ENCODE data around the gene HMX2.
"Not testable (repeated sequence)": the region's sequence is repeated elsewhere in the genome, so short reads cannot be mapped to it uniquely, and the experiment has no call there.

HMX2 gene

DNA sequence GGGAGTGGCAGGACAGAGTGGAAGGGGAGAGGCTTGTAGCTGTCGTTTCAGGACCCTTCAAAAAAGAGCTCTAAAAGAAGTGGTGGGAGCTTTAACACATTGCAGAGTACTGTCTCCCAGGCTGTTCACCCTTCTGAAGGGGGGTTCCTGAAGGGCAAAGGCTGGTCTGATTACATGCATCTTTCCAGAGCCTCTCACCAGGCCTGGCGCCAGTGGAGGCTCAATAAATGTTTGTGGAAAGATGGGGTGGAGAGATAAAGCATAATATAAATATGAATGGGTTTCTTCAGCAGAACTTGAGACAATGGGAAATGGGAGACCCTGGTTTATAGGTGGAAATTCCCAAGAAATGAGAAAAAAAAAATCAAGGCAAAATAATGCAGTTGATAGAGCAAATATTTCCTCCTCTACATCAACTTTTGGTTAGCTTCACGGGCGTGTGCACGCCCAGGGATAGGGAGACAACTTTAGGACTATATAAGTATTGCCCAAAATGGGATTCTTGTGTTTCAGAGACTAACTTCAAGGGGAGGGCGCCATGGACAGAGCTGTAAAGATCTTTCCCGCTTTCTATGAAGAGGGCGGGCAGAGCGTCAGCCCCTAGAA, 5.7 kb downstream of the HMX2 start:
- no peak for DNase-seq

DNA sequence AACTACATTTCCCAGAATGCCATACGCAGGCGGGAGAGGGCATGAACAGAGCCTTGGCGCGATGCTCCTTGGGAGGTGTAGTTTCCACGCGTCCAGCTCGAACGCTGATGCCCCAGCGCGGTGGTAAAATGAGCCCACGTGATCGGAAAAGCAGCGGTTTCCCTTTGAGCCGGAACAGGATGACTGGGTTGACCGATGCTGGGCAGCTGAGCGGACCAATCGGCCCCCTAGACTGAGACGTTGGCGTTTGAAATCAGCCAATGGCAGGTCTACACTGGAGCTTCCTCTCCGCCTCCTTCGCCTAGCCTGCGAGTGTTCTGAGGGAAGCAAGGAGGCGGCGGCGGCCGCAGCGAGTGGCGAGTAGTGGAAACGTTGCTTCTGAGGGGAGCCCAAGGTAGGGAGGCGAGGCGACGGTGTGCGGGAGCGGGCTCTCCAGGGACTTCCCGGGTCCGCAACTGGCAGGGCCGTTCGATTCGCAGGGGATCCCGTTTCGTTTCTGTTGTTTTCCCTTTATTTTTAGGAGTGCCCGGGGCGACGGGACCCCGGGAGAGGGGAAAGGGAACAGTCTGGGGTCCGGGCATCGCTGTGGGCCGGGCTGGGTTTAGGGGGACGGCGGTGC, 6.3 kb downstream of the HMX2 start, which contains the start of gene BUB3:
TSS of gene BUB3 (plus strand) at position 311 of the 619 bp plus-strand sequence. CDS start 516 bp downstream, outside the sequence.
- DNase-seq = peak; percentile 100

DNA sequence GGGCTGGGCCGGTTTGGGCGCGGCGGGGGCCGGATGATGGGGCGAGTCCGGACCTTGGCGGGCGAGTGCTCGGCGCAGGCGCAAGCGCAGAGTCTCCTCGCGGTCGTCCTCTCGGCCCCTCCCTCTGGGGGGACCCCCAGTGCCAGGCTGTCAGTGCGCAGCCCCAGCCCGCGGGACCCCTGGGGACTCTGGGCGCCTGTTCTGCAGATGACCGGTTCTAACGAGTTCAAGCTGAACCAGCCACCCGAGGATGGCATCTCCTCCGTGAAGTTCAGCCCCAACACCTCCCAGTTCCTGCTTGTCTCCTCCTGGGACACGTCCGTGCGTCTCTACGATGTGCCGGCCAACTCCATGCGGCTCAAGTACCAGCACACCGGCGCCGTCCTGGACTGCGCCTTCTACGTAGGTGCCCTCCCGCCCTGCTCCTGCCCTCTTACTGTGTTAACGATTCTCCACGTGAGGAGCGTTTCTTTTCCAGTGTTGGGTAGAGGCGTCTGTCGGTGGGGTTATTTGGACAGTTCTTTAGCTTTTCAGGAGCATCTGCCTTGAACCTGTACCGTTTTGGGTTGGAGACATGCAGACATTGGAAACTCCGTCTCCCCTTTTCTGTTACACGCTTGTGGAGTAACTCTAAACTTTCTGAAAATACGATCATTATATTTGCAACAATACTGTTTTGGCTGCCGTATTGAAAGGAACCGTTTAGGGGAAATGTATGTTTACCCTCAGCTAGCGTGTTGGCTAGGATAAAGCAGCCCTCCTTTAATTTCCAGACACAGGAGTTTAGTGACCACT, 7.0 kb downstream of the HMX2 start:
- no peak for DNase-seq

DNA sequence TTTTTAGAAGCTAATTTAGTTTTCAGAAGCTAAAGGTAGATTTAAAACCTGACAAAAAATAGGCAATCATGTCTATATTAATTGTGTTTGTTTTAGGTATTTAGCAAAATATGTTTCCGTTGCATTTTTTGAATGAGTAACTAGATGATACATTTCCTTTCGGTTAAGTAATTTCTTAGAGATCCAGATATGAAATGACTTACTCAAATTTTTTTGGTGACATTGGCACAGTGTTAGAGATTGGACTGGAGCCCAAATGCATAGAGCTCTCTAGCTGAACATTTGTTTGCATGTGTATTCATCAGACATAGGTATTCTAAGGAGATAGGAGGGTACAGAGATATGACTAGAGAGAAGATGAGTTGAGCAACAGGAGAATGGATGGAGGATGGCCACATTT, 8.1 kb downstream of the HMX2 start:
- DNase-seq = no peak

DNA sequence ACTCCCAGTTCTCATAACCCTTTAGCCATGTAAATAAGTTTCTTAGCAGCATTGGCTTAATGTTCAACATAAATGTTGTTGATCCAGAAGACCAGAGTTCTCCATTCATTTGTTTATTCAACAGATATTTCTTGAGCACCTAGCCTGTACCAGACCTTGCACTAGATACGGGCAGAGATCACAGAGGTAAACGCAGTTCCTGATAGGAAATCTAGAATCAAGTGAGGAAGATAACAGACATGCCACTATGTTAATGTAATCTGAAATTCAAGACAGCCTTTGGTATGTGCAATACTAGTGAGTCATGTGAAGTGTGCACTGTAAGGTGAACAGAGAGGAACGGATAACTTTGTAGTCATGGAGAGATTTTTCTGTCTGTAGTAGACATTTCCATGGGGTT, 9.3 kb downstream of the HMX2 start:
- no peak for DNase-seq

DNA sequence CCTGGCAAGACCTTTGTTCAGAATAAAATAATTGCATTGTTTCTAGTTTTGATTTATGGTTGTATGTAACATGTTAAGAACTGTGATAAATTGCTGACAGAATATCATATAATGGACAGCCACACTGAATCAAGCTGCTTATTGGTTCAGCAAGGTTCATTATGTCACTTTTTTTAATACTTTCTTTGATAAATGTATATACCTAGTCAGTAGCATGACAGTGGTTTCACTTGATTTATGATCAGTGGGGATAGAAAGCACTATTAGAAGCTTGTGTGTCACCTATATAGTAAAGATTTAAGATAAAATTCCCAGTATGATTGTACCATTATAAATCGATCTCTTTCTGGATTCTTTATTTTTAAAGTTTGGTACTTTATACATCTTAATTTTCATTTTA, 10.7 kb downstream of the HMX2 start:
- no peak for DNase-seq

DNA sequence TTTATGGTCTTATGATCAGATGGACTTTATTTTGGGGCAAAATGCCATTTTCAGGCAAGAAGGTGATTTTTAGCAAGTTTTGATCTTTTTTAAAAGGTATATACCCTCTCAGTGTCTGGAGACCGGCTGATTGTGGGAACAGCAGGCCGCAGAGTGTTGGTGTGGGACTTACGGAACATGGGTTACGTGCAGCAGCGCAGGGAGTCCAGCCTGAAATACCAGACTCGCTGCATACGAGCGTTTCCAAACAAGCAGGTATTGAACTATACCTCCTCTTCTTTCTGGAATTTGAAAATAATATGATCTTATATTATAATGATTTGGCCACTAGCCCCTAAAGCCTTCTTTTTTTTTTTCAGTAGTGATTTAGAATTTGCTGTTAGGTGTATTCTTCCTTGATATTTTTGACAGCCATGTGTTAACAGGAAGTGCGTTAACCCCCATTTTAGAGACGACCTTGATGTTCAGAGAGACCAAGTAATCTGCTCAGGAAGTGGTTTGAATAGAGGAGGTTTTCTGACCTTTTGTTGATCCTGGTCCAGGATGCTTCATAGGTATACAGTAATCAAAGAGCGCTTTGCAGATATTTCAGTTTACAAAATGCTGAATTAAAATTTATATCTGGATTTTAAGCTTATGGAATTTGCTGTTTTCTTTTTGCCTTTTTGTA, 12.5 kb downstream of the HMX2 start:
- no peak for DNase-seq

DNA sequence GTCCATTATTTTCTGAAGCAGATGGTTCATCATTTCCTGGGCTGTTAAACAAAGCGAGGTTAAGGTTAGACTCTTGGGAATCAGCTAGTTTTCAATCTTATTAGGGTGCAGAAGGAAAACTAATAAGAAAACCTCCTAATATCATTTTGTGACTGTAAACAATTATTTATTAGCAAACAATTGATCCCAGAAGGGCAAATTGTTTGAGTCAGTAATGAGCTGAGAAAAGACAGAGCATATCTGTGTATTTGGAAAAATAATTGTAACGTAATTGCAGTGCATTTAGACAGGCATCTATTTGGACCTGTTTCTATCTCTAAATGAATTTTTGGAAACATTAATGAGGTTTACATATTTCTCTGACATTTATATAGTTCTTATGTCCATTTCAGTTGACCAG, 16.4 kb downstream of the HMX2 start:
- DNase-seq = no peak

DNA sequence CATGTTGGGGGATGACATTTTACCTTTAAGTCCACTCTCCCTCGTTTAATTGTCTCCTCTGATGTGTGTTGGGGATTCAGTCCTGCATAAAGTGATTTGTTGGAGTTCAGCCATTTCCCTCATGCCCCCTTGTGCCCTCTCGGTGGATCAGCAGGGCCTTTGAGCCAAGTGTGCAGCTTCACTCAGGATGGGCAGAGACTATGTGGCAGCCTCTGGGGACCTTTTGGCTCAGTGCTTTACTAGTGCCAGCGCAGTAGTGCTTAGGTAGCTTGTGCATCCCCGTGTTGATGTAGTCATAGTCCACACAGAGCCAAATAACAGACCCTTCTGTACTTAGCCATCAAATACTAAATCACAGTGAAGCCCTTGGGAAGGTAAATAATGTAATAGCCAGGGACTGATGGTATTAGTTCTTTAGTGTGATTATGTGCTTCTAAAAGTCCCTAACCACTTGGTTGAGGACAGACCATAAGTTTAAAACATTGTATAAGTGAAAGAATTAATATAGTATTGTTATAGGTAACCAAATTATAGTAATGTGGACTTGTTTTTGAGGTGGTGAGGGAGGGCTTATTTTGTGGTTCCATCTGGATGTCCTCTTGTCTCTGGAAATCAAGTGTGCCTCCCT, 17.6 kb downstream of the HMX2 start:
- DNase-seq = no peak

DNA sequence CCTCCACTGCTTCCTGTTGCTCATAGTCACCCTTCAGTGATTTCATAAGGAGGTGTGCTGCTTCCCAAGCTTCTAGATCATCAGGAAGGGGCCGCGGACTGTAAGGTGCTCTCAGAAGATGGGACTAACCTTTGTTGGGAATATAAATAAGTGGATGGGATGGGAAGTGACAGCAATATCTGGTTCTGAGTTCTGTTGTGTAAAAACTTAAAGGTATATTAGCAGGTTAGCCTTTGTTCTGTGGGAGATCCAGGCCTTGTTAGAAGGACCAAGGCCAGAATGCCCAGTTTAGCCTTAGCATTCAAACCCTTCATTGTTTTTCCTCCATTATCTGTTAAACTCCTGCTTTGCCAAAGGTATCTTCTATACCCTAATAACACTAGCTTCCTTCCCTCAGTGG, 18.7 kb downstream of the HMX2 start:
- DNase-seq = no peak

DNA sequence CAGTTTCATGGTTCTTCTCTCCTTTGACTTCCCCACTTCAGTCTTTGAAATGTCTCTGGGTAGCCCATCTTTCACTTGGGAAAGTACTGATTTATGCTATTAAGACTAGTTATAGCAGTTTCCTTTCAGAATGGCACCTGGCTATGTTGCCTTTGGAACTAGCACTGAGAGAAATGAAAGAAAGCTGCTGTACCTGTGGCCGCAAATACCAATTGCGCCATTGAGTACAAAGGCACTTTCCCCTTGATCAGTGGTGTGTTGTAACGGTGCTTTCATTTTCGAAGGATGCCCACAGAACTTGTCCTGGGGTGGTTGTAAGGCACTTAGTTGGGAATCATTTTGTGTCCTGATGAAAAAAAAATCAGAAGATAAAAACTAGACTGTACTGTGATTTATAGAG, 23.0 kb downstream of the HMX2 start:
- no peak for DNase-seq

DNA sequence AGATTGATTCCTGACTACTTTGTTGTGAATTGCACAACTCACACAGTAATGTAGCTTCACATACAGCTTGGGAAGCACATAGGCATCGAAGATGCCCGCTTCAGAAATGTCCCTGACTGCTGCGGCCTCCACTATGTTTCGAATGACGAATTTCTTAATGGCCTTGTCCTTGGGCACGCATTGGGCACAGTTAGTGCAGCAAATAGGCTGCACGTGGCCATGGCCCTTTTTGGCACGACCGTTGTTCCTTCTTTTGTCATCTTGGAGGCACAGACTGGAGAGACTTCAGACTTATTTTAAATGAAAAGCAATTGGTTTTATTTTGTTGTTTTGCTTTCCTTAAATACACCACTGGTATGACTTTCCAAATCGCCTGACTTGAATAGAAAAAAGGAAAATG, 23.7 kb downstream of the HMX2 start:
- DNase-seq = not testable (repeated sequence)

DNA sequence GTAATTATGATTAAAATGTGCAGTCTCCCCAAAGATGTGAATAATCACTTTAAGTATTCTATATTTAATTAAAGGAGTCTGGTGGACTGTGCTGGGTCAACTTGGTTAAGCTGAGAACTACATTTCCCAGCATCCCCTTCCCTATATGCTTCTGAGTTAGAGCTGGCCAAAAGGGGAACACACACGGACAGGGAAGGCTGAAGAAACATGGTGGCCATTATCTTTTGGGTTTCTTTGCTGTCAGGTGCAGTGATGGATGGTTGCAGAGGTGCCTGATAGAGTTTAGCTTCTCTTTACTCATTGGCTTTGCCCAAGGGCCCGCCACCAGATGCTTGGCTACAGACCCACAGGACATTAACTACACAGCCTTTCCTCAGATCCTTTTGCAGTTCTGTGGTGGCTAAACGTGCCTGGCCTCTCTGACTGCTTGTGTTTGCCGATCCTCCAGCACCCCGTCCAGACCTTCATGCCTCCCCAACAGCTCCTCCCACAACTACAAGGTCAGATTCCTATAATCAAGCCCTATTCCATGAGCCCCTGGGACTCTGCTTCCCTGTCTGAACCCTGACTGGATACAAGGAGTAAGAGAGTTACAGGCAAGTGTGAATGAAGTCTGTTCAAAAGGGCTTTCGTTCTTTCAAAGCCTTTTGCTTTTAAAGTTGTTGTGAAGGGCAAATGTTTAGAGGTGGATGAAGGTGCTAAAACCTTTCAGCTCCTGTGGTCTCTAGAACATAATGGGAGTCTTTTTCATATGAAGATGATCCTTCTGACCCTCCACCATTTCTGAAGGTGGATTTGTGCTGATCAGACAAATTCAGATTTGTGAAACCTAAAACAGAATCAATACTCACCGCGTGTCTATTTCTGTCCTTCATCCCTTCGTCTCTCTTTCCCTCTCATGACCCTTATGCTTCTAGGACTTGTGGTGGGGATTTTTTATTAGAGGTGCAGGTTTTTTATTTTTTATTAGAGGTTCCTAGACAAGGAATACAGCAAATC, 27.8 kb downstream of the HMX2 start:
- no peak for DNase-seq

DNA sequence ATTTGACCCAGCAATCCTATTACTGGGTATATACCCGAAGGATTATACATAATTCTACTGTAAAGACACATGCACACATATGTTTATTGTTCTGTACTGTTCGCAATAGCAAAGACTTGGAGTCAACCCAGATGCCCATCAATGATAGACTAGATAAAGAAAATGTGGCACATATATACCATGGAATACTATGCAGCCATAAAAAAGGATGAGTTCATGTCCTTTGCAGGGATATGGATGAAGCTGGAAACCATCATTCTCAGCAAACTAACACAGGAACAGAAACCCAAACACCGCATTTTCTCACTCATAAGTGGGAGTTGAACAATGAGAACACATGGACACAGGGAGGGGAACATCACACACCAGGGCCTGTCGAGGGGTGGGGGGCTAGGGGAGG, 30.5 kb downstream of the HMX2 start:
- not testable (repeated sequence) for DNase-seq

DNA sequence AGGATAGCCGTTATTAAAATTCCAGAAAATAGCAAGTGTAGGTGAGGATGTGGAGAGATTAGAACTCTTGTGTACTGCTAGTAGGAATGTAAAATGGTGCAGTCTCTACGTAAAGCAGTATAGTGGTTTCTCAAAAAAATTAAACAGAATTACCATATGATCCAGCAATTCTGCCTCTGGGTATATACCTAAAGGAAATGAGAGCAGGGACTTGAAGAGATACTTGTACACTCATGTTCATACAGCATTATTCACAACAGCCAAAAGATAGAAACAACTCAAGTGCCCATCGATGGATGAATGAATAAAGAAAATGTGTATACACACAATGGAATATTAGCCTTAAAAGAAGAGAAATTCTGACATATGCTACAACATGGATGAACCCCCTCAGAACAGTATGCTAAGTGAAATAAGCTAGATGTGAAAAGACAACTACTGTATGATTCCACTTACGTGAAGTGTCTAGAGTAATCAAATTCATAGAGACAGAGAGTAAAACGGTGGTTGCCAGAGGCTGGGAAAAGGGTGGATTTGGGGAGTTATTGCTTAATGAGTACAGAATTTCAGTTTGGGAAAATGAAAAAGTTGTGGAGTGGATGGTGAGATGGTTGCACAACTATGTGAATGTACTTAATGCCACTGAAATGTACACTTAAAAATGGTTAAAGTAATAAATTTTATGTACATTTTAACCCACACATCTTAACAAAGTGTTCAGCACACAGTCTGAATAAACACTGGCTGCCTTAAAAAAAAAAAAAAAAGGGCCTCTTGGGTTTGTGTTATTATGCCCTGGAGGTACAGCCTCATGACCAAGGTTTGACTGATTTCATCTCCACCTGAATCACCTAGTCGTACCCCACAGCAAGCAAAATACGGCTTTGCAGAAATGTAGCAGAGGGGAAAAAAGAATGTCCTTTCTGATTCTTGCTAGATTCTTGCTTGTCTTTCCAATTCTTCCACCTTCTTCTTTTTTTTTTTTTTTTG, 32.5 kb downstream of the HMX2 start:
- DNase-seq = no peak

DNA sequence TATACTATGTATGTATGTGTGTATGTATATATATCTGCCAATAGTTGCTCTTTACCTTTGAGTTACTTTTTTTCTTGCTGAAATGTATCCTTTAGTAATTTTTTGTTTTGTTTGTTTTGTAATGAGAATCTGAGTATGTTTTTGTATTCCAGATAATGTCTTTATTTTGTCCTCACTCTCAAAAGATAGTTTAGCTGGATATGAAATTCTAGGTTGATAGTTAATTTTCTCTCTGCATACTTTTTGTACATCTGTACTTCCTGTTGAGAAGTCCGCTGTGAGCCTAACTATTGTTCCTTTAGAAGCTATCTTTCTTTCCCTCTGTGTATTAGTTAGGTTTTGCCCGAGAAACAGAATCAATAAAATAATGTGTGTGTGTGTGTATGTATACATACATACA, 35.8 kb downstream of the HMX2 start:
- no peak for DNase-seq

DNA sequence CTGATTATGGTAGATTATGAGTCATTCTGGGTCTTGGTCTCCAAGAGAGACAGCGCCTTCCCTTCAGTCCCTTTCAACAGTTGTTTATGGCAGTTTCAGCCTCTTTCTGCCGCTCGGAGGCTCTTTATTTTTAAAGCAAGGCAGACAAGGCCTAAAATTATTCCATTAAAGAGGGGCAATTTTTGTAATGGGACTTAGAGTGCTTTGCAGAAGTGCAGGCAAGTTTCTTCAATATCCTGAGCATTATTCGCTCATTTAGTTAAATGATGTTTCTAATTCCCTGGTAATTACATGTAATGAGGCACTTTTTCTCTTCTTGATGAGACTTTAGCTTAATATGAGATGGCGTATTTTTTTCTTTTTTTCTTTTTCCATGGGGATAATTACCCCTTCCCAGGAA, 39.8 kb downstream of the HMX2 start:
- DNase-seq = no peak

DNA sequence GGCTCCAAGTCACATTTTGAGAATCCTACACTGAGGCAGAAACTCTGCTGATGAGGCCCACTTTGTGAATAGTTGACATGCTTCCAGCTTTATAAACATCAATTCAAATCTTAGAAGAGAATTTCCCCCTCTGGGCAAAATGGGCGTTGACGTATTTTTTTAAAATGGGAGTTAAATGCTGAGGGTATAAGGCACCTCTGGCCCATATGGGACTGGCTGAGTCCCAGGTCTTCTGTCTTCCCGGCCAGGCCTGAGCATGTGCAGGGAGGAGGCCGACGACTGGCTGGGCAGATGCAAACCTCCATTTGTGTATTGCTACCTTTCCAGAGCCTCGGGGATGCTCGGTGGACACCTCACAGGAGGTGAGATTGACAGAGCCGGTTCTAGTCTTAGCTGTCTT, 44.0 kb downstream of the HMX2 start:
- no peak for DNase-seq

DNA sequence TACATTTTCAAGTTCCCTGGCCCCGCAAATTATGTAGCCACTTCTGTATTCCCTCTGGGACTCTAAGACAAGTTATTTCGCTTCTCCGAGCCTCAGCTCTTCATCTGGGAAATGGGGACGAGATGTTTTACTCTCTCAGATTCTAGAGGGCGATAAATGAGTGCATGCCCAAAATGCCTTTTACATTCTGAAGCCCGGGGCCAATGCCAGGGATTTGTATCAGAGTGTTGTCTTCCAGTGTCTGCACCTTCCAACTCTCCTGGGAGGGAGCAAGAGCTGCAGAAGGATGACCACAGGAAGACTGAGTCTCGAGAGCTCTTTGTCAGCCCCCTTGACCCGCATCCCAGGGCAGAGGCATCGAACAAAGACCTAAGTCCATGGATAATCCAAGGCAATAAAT, 46.1 kb downstream of the HMX2 start:
- DNase-seq = no peak
